Measurements from ENCODE around the gene RB1.

DNA sequence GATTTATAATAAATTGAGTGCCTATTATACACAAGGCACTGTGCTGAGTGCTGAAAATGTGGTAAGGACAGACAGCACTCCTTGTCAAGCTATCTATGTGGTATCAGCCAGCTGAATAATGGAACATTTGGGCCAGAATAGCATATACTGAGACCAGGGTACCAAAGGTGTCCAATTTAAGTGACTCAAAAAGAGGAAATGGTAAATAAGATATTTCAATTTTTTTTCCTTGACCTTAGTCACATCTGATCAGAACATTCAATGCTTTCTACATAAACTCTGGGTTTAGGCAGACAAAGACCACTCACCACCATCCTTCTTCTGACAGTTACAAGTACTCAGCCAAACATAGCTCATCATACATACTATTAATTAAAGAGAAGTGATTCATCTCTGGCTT lies 186.1 kb downstream of the RB1 start:
- TF ChIP-seq EP300 (IDR thresholded peaks at IDR 0.05): no peak
- TF ChIP-seq, protein P1, sequence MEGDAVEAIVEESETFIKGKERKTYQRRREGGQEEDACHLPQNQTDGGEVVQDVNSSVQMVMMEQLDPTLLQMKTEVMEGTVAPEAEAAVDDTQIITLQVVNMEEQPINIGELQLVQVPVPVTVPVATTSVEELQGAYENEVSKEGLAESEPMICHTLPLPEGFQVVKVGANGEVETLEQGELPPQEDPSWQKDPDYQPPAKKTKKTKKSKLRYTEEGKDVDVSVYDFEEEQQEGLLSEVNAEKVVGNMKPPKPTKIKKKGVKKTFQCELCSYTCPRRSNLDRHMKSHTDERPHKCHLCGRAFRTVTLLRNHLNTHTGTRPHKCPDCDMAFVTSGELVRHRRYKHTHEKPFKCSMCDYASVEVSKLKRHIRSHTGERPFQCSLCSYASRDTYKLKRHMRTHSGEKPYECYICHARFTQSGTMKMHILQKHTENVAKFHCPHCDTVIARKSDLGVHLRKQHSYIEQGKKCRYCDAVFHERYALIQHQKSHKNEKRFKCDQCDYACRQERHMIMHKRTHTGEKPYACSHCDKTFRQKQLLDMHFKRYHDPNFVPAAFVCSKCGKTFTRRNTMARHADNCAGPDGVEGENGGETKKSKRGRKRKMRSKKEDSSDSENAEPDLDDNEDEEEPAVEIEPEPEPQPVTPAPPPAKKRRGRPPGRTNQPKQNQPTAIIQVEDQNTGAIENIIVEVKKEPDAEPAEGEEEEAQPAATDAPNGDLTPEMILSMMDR (IDR thresholded peaks at IDR 0.05): no peak
- TF ChIP-seq POLR2A (IDR thresholded peaks at IDR 0.05; ENCODE audit: low read depth): no peak
- no peak for TF ChIP-seq POLR2AphosphoS5 (IDR thresholded peaks at IDR 0.05)
